Fibroblast of villous mesenchyme (primary cell): ENCODE results near the gene MBTD1. TPM values are rescaled to one million over a fixed set of nuclear protein-coding genes. Genes with fewer than 3 reads are reported as not detected.
A peak's percentile ranks its signal among the peaks of the same experiment; 100 is the strongest.
"Not testable (repeated sequence)": the region's sequence is repeated elsewhere in the genome, so short reads cannot be mapped to it uniquely, and the experiment has no call there.

Experiments used
- DNase-seq: peaks from one replicate; pipeline ENCODE4 v3.0.0-alpha.2; 2010; ENCODE audit warnings: low read depth
- H3K4me3 ChIP-seq: 2 replicates; pipeline ENCODE4 v1.5.1; 2011; ENCODE audit warnings: low read depth, mild to moderate bottlenecking, low read length
- total RNA-seq: library from RNA; depleted of rRNA; stranded (reverse); fragments of >200 nt; gene quantifications from 2 replicates; pipeline ENCODE4 v1.2.3, GENCODE V29; 2012
- TF ChIP-seq, protein P1 (sequence below): IDR thresholded peaks from 2 replicates; pipeline ENCODE4 v1.5.1; 2012; ENCODE audit warnings: low read depth, mild to moderate bottlenecking, low read length; ENCODE audit not compliant: insufficient read depth

MBTD1 gene
- total RNA-seq, 1 donor, result 15.1 TPM

DNA sequence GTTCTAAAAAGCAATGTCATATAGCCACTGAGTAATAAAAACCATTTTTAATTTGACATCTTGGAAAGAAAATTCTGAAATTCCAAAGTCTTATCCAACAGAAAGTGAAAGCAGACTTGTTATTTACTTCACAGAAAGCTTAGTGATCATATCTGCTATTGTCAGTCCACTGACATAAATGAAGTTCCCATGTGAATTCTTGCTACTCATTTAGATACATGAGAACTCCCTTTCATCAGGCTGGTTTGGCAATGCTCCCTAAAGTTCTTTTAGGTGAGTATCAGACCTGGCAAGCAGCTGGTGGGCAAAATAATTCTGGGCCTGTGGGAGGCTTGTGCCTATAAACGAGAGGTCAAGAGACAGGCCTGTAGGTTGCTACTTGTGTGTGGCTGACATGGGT lies 70.2 kb downstream of the MBTD1 start:
- TF ChIP-seq, protein P1, sequence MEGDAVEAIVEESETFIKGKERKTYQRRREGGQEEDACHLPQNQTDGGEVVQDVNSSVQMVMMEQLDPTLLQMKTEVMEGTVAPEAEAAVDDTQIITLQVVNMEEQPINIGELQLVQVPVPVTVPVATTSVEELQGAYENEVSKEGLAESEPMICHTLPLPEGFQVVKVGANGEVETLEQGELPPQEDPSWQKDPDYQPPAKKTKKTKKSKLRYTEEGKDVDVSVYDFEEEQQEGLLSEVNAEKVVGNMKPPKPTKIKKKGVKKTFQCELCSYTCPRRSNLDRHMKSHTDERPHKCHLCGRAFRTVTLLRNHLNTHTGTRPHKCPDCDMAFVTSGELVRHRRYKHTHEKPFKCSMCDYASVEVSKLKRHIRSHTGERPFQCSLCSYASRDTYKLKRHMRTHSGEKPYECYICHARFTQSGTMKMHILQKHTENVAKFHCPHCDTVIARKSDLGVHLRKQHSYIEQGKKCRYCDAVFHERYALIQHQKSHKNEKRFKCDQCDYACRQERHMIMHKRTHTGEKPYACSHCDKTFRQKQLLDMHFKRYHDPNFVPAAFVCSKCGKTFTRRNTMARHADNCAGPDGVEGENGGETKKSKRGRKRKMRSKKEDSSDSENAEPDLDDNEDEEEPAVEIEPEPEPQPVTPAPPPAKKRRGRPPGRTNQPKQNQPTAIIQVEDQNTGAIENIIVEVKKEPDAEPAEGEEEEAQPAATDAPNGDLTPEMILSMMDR, result no peak
- H3K4me3 ChIP-seq, result no peak overlapping the region
- DNase-seq, result peak; percentile 64

DNA sequence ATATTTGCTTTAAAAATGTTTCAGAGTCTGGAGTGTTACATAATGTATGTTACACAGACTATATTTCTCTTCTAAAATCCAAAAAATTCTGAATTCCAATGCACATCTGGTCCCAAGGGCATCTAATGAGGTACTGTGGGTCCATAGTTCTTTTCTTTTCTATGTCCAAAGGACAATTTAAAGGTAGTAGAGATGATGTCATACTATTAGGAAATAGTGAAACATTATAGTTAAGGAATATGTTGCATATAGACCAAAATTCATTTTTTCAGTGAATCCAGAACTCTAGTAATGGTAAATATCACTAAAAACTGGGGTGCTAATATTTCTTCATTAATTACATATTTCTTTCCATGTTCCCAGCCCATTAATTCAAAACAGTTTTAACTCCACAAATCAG lies 70.7 kb downstream of the MBTD1 start:
- no peak for DNase-seq
- TF ChIP-seq, protein P1, result no peak
- no peak overlapping the region for H3K4me3 ChIP-seq

DNA sequence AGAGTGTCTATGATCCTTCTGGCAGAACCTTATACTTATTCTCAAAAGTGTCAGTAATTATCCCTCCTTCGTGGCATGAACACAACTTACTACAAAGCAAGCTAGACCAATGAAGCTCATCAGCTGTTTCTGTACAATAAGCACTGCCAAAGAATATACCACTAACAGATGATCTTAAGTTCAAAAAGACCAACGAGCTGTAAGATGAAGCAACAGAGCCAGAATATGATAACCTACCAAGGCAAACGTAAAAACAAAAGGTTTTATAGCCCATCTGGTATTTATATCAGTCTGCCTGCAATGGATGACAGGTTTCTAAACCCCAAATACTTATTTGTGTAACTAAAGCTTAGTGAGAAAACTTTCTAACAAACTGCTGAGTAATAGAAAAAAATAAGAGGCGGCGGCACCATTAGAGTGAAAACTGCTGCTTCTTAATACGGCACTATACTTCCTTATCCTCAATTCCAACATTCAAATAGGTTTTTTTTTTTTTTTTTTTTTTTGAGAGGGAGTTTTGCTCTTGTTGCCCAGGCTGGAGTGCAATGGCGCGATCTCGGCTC lies 71.5 kb downstream of the MBTD1 start:
- DNase-seq, result peak; percentile 92
- H3K4me3 ChIP-seq, result no peak overlapping the region
- TF ChIP-seq, protein P1, result no peak

DNA sequence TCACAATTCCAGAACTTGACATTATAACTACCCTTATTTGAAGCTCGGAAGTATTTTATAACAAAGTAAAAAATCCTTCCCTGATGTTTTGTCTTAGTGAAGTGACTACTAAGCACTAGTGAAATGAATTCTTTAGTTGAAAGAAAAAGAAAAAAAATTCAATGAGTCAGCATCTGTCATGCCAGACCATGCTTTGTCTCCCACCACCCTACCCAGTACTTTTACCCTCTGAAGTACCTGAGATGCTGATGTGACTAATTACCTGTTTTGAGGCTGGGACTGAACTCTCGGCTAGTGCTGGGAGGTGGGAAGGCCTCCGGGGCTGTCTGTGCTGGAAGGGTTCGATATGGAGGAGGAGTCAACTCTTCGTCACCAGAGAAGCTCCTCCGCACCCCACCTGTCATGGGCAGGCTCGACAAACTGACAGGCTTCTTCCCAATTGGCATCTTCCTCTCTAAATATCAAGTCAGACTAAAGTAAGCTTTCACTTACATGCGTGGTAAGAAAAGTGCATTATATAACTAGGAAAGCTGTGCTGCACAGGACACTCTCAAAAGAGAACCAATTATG lies 74.0 kb downstream of the MBTD1 start:
- no peak overlapping the region for H3K4me3 ChIP-seq
- DNase-seq, result no peak
- TF ChIP-seq, protein P1, result no peak

DNA sequence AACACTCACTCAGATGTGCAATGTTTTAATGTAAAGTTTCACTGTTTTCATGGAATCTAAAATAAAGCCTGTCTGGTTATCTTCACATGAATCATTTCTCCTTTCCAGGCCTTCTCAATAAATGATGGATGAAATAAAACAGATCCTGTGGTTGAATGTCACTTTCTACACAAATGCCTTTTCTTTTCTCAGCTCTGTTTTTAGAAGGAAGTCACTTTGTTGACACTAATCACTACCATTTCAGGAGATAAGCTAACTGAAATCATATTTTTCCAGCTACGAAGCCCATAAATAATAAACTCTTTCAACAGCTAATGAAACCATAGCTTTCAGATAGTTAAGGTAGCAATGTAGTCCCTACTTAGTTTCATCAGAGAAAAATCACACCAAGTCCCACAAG lies 75.7 kb downstream of the MBTD1 start:
- TF ChIP-seq, protein P1, result no peak
- H3K4me3 ChIP-seq, result no peak overlapping the region
- peak; percentile 46 for DNase-seq

DNA sequence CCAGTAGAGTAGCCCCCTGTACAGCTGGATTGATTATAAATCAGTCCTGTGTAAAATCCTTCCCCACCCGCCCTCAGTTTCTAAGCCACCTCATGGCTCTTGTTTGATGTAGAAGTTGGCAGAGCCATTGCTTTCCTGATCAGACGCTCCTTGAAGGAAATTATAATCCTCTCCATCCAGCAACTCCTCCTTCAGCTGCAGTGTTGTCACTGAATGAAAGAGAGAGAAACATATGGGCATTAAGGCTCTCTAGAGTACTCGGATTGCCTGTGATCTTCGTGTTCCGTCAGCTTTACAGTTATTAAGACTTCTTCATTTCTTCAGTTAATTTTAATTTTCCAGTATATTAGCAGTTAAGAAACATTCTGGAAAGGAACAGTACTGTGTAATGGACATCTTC lies 79.4 kb downstream of the MBTD1 start:
- no peak for DNase-seq
- H3K4me3 ChIP-seq, result no peak overlapping the region
- TF ChIP-seq, protein P1, result no peak

DNA sequence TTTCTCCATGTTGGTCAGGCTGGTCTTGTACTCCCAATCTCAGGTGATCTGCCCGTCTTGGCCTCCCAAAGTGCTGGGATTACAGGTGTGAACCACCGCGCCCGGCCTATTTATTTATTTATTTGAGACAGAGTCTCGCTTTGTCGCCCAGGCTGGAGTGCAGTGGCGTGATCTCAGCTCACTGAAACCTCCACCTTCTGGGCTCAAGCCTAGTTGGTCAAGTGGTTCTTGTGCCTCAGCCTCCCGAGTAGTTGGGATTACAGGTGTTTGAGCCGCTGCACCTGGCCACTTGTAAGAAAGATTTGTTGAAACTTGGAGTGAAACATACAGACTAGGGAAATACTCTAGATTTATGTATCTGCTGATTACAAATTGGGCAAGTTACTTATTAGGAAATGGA lies 87.8 kb downstream of the MBTD1 start:
- DNase-seq, H3K4me3 ChIP-seq: not testable (repeated sequence)
